Measurements from ENCODE around the gene SLC5A8. TPM values are rescaled to one million over a fixed set of nuclear protein-coding genes. Genes with fewer than 3 reads are reported as not detected.

SLC5A8 gene
- polyA plus RNA-seq, 3 donors: not detected

DNA sequence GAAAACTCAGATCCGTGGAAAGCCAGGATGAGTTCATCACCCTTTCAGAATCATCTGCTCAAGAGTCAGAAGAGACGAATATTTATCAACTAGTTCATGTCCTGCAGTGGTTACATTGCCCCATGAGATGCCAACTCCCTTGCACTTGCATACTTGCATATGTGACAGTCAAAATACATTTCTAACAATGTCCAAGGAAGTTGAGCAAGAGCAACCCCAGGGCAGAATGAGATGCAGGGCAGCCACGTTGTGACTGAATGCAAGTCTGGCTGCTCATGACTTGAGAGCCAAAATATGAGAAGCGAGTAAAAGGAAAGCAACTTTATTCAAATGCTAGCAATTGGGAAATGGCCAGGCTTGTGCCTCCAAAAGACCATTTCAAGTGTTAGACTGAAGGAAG lies 46.2 kb upstream of the SLC5A8 start:
- DNase-seq: no peak
- no peaks in the 10 kb centered on the region for H3K4me1 Mint-ChIP-seq
- no peaks in the 10 kb centered on the region for H3K36me3 Mint-ChIP-seq
- no peak overlapping the region for H3K27ac Mint-ChIP-seq
- Histone ChIP-seq H3K36me3 (replicated peaks in 1 of 2; ENCODE audit: control insufficient read depth in 1 of 2, insufficient read depth in 2 of 2, low read length in 2 of 2) (no peaks in the 10 kb centered on the region), H3K27ac (ENCODE audit: low read depth in 1 of 2, low read length in 2 of 2) (no peak overlapping the region), H3K4me3 (replicated peaks in 1 of 3; ENCODE audit: low read depth in 2 of 3, low read length in 3 of 3) (no peak overlapping the region), H2AFZ (ENCODE audit: insufficient read depth, low read depth, low read length, poor library complexity, severe bottlenecking) (no peak overlapping the region), H3K27me3 (ENCODE audit: control insufficient read depth in 2 of 2, insufficient read depth in 2 of 2, low read length in 2 of 2) (no peaks in the 10 kb centered on the region), H3K9ac (ENCODE audit: insufficient read depth, low read length, poor library complexity, severe bottlenecking) (no peak overlapping the region), H4K20me1 (ENCODE audit: insufficient read depth, low read length) (no peaks in the 10 kb centered on the region), H3K9me3 (replicated peaks in 1 of 2; ENCODE audit: control insufficient read depth in 1 of 2, insufficient read depth in 1 of 2, low read length in 2 of 2) (no peaks in the 10 kb centered on the region), H3K79me2 (ENCODE audit: insufficient read depth, low read length) (no peaks in the 10 kb centered on the region), H3K4me1 (ENCODE audit: control insufficient read depth in 1 of 2, insufficient read depth in 2 of 2, low read length in 2 of 2) (no peaks in the 10 kb centered on the region), H3K4me2 (replicated peaks; ENCODE audit: extremely low read depth, low read length, poor library complexity, severe bottlenecking) (no peak overlapping the region)
- WGBS (ENCODE audit: insufficient coverage): 69% methylated on average over 4 of the region's 4 CpGs
- intact Hi-C loops (cut with micrococcal nuclease): no loop called here
- H3K27me3 Mint-ChIP-seq (ENCODE audit: low read depth in 3 of 3): peaks cover 1 to 6% (median 3%) of the 10 kb centered on the region in 3 donors
- peaks cover 0 to 10% (median 3%) of the 10 kb centered on the region in 7 donors for H3K9me3 Mint-ChIP-seq
- H3K4me3 Mint-ChIP-seq: no peak overlapping the region
- TF ChIP-seq, protein P1, sequence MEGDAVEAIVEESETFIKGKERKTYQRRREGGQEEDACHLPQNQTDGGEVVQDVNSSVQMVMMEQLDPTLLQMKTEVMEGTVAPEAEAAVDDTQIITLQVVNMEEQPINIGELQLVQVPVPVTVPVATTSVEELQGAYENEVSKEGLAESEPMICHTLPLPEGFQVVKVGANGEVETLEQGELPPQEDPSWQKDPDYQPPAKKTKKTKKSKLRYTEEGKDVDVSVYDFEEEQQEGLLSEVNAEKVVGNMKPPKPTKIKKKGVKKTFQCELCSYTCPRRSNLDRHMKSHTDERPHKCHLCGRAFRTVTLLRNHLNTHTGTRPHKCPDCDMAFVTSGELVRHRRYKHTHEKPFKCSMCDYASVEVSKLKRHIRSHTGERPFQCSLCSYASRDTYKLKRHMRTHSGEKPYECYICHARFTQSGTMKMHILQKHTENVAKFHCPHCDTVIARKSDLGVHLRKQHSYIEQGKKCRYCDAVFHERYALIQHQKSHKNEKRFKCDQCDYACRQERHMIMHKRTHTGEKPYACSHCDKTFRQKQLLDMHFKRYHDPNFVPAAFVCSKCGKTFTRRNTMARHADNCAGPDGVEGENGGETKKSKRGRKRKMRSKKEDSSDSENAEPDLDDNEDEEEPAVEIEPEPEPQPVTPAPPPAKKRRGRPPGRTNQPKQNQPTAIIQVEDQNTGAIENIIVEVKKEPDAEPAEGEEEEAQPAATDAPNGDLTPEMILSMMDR (IDR thresholded peaks at IDR 0.05): no peak

DNA sequence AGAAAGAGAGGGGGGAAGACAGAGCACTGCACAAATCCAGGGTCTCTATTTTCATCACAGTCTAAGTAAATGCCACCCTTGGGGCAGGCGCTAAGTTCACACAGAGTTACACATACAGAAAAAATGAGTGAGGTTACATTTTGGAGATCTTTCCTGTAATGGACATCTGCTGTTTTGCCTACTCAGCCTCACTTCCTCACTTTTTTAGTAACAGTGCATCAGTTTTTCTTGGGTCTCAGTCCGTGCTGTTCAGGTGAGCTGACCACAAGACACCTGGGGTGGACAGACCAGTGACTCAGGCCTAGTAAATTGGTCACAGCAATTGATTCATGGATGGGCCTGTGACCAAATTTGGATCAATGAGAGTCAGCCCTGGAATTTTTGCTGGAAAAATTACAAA lies 33.6 kb upstream of the SLC5A8 start:
- Histone ChIP-seq H3K4me1 (ENCODE audit: control insufficient read depth in 1 of 2, insufficient read depth in 2 of 2, low read length in 2 of 2) (no peaks in the 10 kb centered on the region), H3K79me2 (ENCODE audit: insufficient read depth, low read length) (no peaks in the 10 kb centered on the region), H4K20me1 (ENCODE audit: insufficient read depth, low read length) (no peaks in the 10 kb centered on the region), H3K27ac (ENCODE audit: low read depth in 1 of 2, low read length in 2 of 2) (no peak overlapping the region), H3K27me3 (ENCODE audit: control insufficient read depth in 2 of 2, insufficient read depth in 2 of 2, low read length in 2 of 2) (no peaks in the 10 kb centered on the region), H3K4me3 (replicated peaks in 1 of 3; ENCODE audit: low read depth in 2 of 3, low read length in 3 of 3) (no peak overlapping the region), H3K9me3 (replicated peaks in 1 of 2; ENCODE audit: control insufficient read depth in 1 of 2, insufficient read depth in 1 of 2, low read length in 2 of 2) (peaks cover 0 to 16% of the 10 kb centered on the region in 2 donors), H3K4me2 (replicated peaks; ENCODE audit: extremely low read depth, low read length, poor library complexity, severe bottlenecking) (no peak overlapping the region), H2AFZ (ENCODE audit: insufficient read depth, low read depth, low read length, poor library complexity, severe bottlenecking) (no peak overlapping the region), H3K9ac (ENCODE audit: insufficient read depth, low read length, poor library complexity, severe bottlenecking) (no peak overlapping the region), H3K36me3 (replicated peaks in 1 of 2; ENCODE audit: control insufficient read depth in 1 of 2, insufficient read depth in 2 of 2, low read length in 2 of 2) (no peaks in the 10 kb centered on the region)
- H3K27ac Mint-ChIP-seq: no peak overlapping the region
- H3K36me3 Mint-ChIP-seq: no peaks in the 10 kb centered on the region
- peaks cover 0 to 7% (median 0%) of the 10 kb centered on the region in 3 donors for H3K27me3 Mint-ChIP-seq (ENCODE audit: low read depth in 3 of 3)
- WGBS (ENCODE audit: insufficient coverage): no CpG with 5 or more reads among the region's 2 CpGs
- no peak overlapping the region for H3K4me3 Mint-ChIP-seq
- H3K4me1 Mint-ChIP-seq: no peaks in the 10 kb centered on the region
- peaks cover 0 to 14% (median 6%) of the 10 kb centered on the region in 7 donors for H3K9me3 Mint-ChIP-seq
- intact Hi-C loops (cut with micrococcal nuclease): no loop called here
- TF ChIP-seq, protein P1 (IDR thresholded peaks at IDR 0.05): no peak
- DNase-seq: no peak

Data from CD14-positive monocyte (primary cell).